GM12878 (cell line): ENCODE data around the gene MAP3K7. TPM values are rescaled to one million over a fixed set of nuclear protein-coding genes. Genes with fewer than 3 reads are reported as not detected.

Experiments
- ATAC-seq: fragments of 200-7000 bp; cut with Tn5 transposase; 3 replicates; pipeline ENCODE4 v1.9.1; 2020; ENCODE audit warnings: mild to moderate bottlenecking, moderate library complexity
- BruUV-seq: library from RNA; stranded (reverse); fragments of 400-500 nt; replicated peaks from 2 replicates; lab custom pipeline; 2021; lab: Mats Ljungman, UMichigan
- CTCF ChIA-PET: fragments of 300-600 bp; sonication (Branson Sonifier 250); formaldehyde crosslinking; extraction: SDS; loops from one replicate; lab custom pipeline; 2021; ENCODE audit warnings: inconsistent platforms; lab: Yijun Ruan, JAX
- POLR2A ChIA-PET: fragments of 350-600 bp; formaldehyde crosslinking; extraction: SDS; loops from one replicate; lab custom pipeline; 2021; ENCODE audit warnings: inconsistent platforms; lab: Charles Lee
- RAD21 ChIA-PET: fragments of 300-600 bp; sonication (Branson Sonifier 250); formaldehyde crosslinking; loops from one replicate; lab custom pipeline; 2023; ENCODE audit warnings: antibody characterized with exemption; ENCODE audit not compliant: unreplicated experiment; lab: Charles Lee
- SMC1A ChIA-PET: fragments of 300-600 bp; sonication (Branson Sonifier 250); formaldehyde crosslinking; loops from one replicate; lab custom pipeline; 2023; ENCODE audit not compliant: unreplicated experiment, uncharacterized antibody; lab: Charles Lee
- DNase-seq: peaks from one replicate; pipeline ENCODE4 v3.0.0-alpha.2; 2011; ENCODE audit warnings: low read depth, low spot score
- FAIRE-seq: peaks from 3 replicates; lab custom pipeline; 2011; peaks lifted over from hg19 to GRCh38; lab: Jason Lieb, UNC
- H2AFZ ChIP-seq: 2 replicates; pipeline ENCODE4 v1.6.0; 2011; ENCODE audit warnings: low read depth, low read length, control low read depth; ENCODE audit not compliant: control insufficient read depth
- H3K27ac ChIP-seq: 2 replicates; pipeline ENCODE4 v1.5.1; 2011; ENCODE audit warnings: control low read depth; ENCODE audit not compliant: control insufficient read depth, insufficient read depth
- H3K27me3 ChIP-seq, 2 experiments: replicated peaks in 1 of 2; 2 replicates each; pipeline versions ENCODE4 v1.6.0 to v1.6.1; 2011; ENCODE audit warnings: low read length in 1 of 2; ENCODE audit not compliant: control insufficient read depth in 2 of 2, insufficient read depth in 2 of 2
- H3K36me3 ChIP-seq, 2 experiments: 2 replicates each; pipeline ENCODE4 v1.5.1; 2011; ENCODE audit warnings: low read length in 1 of 2; ENCODE audit not compliant: control insufficient read depth in 2 of 2, insufficient read depth in 2 of 2
- H3K4me1 ChIP-seq: 2 replicates; pipeline ENCODE4 v1.6.1; 2011; ENCODE audit warnings: mild to moderate bottlenecking, low read length, moderate library complexity, mixed read lengths; ENCODE audit not compliant: control insufficient read depth, insufficient read depth
- H3K4me2 ChIP-seq: 2 replicates; pipeline ENCODE4 v1.6.0; 2011; ENCODE audit warnings: control low read depth; ENCODE audit not compliant: control insufficient read depth, insufficient read depth
- H3K4me3 ChIP-seq: fragments of 200-600 bp; sonication (generic); 2 replicates; pipeline ENCODE4 v1.5.1; 2016
- H3K79me2 ChIP-seq: 2 replicates; pipeline ENCODE4 v1.6.0; 2011; ENCODE audit warnings: low read length; ENCODE audit not compliant: control insufficient read depth, insufficient read depth
- H3K9ac ChIP-seq: 2 replicates; pipeline ENCODE4 v1.8.0; 2011; ENCODE audit warnings: low read length, control low read depth, mixed read lengths; ENCODE audit not compliant: control insufficient read depth, insufficient read depth
- H3K9me3 ChIP-seq: replicated peaks from 3 replicates; pipeline ENCODE4 v1.5.1; 2011; ENCODE audit warnings: mild to moderate bottlenecking, low read length; ENCODE audit not compliant: control insufficient read depth, insufficient read depth
- H4K20me1 ChIP-seq: 2 replicates; pipeline ENCODE4 v1.6.0; 2011; ENCODE audit not compliant: control insufficient read depth, insufficient read depth
- BACH1 ChIP-seq: fragments of 450-650 bp; IDR thresholded peaks from 2 replicates; pipeline ENCODE4 v1.6.1; 2017; ENCODE audit warnings: mild to moderate bottlenecking, borderline replicate concordance
- BCLAF1 ChIP-seq: fragments of 450-650 bp; IDR thresholded peaks from 2 replicates; pipeline ENCODE4 v1.6.1; 2017; ENCODE audit warnings: antibody characterized with exemption, mild to moderate bottlenecking, moderate library complexity
- FOXM1 ChIP-seq: IDR thresholded peaks from 2 replicates; pipeline ENCODE4 v1.6.1; 2012; ENCODE audit warnings: low read depth, mild to moderate bottlenecking, inconsistent platforms, low read length, moderate library complexity
- MAX ChIP-seq: IDR thresholded peaks from 2 replicates; pipeline ENCODE4 v1.6.1; 2012; ENCODE audit warnings: low read depth, low read length, improper control_type of control experiment
- PKNOX1 ChIP-seq: fragments of 450-650 bp; IDR thresholded peaks from 2 replicates; pipeline ENCODE4 v1.6.1; 2016; ENCODE audit warnings: mild to moderate bottlenecking
- PRDM15 ChIP-seq: fragments of 450-650 bp; formaldehyde crosslinking; IDR thresholded peaks from 2 replicates; pipeline ENCODE4 v1.4.0; 2020; ENCODE audit warnings: mild to moderate bottlenecking, moderate library complexity
- RFX5 ChIP-seq: IDR thresholded peaks from 2 replicates; pipeline ENCODE4 v1.6.1; 2011; ENCODE audit warnings: low read depth, low read length, improper control_type of control experiment
- SREBF2 ChIP-seq: IDR thresholded peaks from 2 replicates; pipeline ENCODE4 v1.6.1; 2012; ENCODE audit warnings: mild to moderate bottlenecking, low read length
- SRF ChIP-seq, 2 experiments: IDR thresholded peaks; 2 replicates each; pipeline ENCODE4 v1.6.1; 2011; ENCODE audit warnings: low read depth in 2 of 2, low read length in 2 of 2, mild to moderate bottlenecking in 1 of 2, moderate library complexity in 1 of 2
- WGBS: methylation state at CpG from one replicate; pipeline ENCODE4 v1.1.6; 2016; ENCODE audit warnings: low lambda C conversion rate; ENCODE audit not compliant: insufficient replicate concordance, insufficient coverage; ENCODE audit errors: missing lambda C conversion rate; 5-methylcytosine and 5-hydroxymethylcytosine counted together
- in situ Hi-C: fragments of 300-500 bp; cut with MboI; formaldehyde crosslinking; loops from 9 replicates; pipeline ENCODE4 v1.14.3; 2018; ENCODE audit warnings: mixed read lengths
- intact Hi-C: fragments of 100-400 bp; cut with micrococcal nuclease; formaldehyde crosslinking; loops from one replicate; pipeline ENCODE4 v1.14.2; 2022; ENCODE audit not compliant: unreplicated experiment
- polyA plus RNA-seq, 11 experiments: library from polyadenylated mRNA; depleted of rRNA in 4 of 11; unstranded in 6 of 11; stranded (reverse) in 5 of 11; fragments of >200 nt; fragmentation: Nextera tagmentation in 4 of 11; fragmentation: Illumina TruSeq in 1 of 11; extraction: Ambion mirVana in 4 of 11; extraction: Trizol in 1 of 11; gene quantifications; 1 replicate in 1 of 11; 2 replicates in 10 of 11; pipeline versions ENCODE4 v1.2.1 to v1.2.3, GENCODE V29; 2011 to 2016; ENCODE audit warnings: inconsistent platforms in 2 of 11, missing spikeins in 2 of 11, low read depth in 1 of 11
- total RNA-seq, 4 experiments: library from RNA; depleted of rRNA in 3 of 4; stranded (reverse); fragments of >200 nt in 3 of 4; fragmentation: Illumina TruSeq in 1 of 4; extraction: Trizol in 1 of 4; gene quantifications; 2 replicates each; pipeline versions ENCODE4 v1.2.1 to v1.2.3, GENCODE V29; 2013 to 2021

Gene MAP3K7
- total and polyA plus RNA-seq, 10 of the 15 experiments (the other 5 are each of a cell fraction or from before 2014, with no cell fraction given): 7.0 to 42.6 (median 22.0) TPM

- FAIRE-seq (no peak), DNase-seq (no peak), ATAC-seq (no peak)
- H3K4me2 ChIP-seq: no peak overlapping the region
- H3K4me1 ChIP-seq: peaks cover 4% of the 10 kb centered on the region; the same call in 1 of the 2 replicates
- H3K27me3 ChIP-seq: no peaks in the 10 kb centered on the region
- SMC1A ChIA-PET: interaction anchor here (0.7 kb wide), 1 partner anchor 9 kb away, joined by 3 read pairs; no protein-coding TSS in a partner anchor
- H3K79me2 ChIP-seq: no peaks in the 10 kb centered on the region
- BruUV-seq: no TSS peak
- WGBS: 85% methylated on average over 4 of the region's 4 CpGs
- no peak overlapping the region for H3K4me3 ChIP-seq
- H2AFZ ChIP-seq: no peak overlapping the region
- intact Hi-C loops (no loop called here), in situ Hi-C loops (no loop called here)
- no peak overlapping the region for H3K9ac ChIP-seq
- no peaks in the 10 kb centered on the region for H3K9me3 ChIP-seq
- H3K27ac ChIP-seq: no peak overlapping the region
- peaks cover 2 to 3% of the 10 kb centered on the region in 2 experiments; a peak in 2 of 4 replicates for H3K36me3 ChIP-seq
- POLR2A ChIA-PET: no interaction called here
- RAD21 ChIA-PET: no interaction called here
- H4K20me1 ChIP-seq: no peaks in the 10 kb centered on the region
- CTCF ChIA-PET: interaction anchor here (0.6 to 1.3 kb wide), 2 partner anchors 11 to 144 kb away, joined by 3 read pairs; no protein-coding TSS in a partner anchor
- TF ChIP-seq FOXM1 (no peak), BCLAF1 (no peak), SREBF2 (no peak), PRDM15 (CRISPR knock-in tag) (no peak), MAX (no peak), RFX5 (no peak), BACH1 (no peak), PKNOX1 (no peak), SRF (IDR thresholded peaks at IDR 0.05; ENCODE audit: low read depth in 2 of 2, low read length in 2 of 2) (no peak)
These were observed 49.8 kb downstream of the MAP3K7 start for GRCh38 chr6:90537027-90537426.
